GM12891 (cell line): ENCODE measurements around the gene RNU6-1.

ENCODE experiments used
- POLR2A ChIP-seq: IDR thresholded peaks from 2 replicates; pipeline ENCODE4 v1.6.1; 2011; ENCODE audit warnings: low read depth, low read length, control low read depth
- POLR2AphosphoS5 ChIP-seq: IDR thresholded peaks from 2 replicates; pipeline ENCODE4 v1.6.1; 2011; ENCODE audit warnings: low read depth, low read length, control low read depth
- SPI1 ChIP-seq: IDR thresholded peaks from 2 replicates; pipeline ENCODE4 v1.6.1; 2011; ENCODE audit warnings: low read depth, low read length, control low read depth
- TAF1 ChIP-seq: IDR thresholded peaks from 2 replicates; pipeline ENCODE4 v1.6.1; 2011; ENCODE audit warnings: low read depth, low read length, control low read depth

DNA sequence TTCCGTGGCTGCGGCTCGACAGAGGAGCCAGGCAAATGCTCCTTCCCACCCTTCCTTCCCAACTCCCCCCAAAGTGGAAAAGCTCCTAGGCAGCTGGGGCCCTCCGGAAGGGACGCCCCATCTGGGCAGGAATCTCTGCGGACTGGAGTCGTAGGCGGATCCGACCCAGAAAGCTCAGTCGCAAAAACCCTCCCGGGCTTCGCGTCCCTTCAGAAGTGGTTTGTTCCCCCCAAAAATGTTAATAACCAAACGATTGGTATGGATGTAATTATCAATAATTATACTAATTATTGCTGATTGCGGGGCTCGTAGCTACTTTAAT, 3.8 kb downstream of the RNU6-1 start:
- TF ChIP-seq POLR2A (no peak), TAF1 (no peak), SPI1 (no peak), POLR2AphosphoS5 (no peak)
